Effector memory CD4-positive, alpha-beta T cell (primary cell): ENCODE results near the gene PDE1A.
"Not testable (repeated sequence)": the region's sequence is repeated elsewhere in the genome, so short reads cannot be mapped to it uniquely, and the experiment has no call there.

Experiments
- DNase-seq, 3 donors: peaks; one replicate each; pipeline ENCODE4 v3.0.0-alpha.2; 2020
- H3K27ac ChIP-seq: 2 replicates; pipeline ENCODE4 v1.7.0; 2013; ENCODE audit warnings: mild to moderate bottlenecking, low read length, moderate library complexity; ENCODE audit not compliant: insufficient read depth, poor library complexity, severe bottlenecking
- H3K27me3 ChIP-seq: replicated peaks from 2 replicates; pipeline ENCODE4 v1.7.0; 2013; ENCODE audit warnings: mild to moderate bottlenecking, low read length; ENCODE audit not compliant: insufficient read depth, control insufficient read depth, poor library complexity, severe bottlenecking
- H3K36me3 ChIP-seq: 2 replicates; pipeline ENCODE4 v1.7.0; 2013; ENCODE audit warnings: mild to moderate bottlenecking, low read length, moderate library complexity; ENCODE audit not compliant: control insufficient read depth, insufficient read depth
- H3K4me1 ChIP-seq: 2 replicates; pipeline ENCODE4 v1.7.0; 2013; ENCODE audit warnings: low read length, mild to moderate bottlenecking; ENCODE audit not compliant: control insufficient read depth, insufficient read depth, poor library complexity, severe bottlenecking
- H3K4me3 ChIP-seq: 2 replicates; pipeline ENCODE4 v1.7.0; 2013; ENCODE audit warnings: low read length, low read depth, mild to moderate bottlenecking; ENCODE audit not compliant: insufficient read depth, poor library complexity, severe bottlenecking
- H3K9me3 ChIP-seq: 2 replicates; pipeline ENCODE4 v1.7.0; 2013; ENCODE audit warnings: mild to moderate bottlenecking, low read length, moderate library complexity; ENCODE audit not compliant: control insufficient read depth

Gene PDE1A

DNA sequence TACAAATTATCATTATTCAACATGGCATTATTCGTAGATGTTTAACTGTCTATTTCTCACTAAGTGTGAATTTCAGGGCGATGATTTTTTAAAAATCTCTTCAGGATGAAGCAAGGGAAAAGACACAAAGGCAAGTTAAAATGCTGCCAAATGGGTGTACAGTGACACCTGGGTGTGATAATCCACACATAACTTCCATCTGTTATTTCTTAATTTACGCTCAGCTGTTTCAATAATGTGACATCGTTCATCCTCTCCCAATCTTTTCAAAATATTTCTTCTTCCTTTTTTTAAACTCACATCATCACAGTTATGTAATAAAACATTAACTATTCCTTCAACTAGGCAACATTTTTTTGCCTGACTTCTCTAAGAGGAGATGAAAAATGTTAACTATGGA is 10.6 kb downstream of the PDE1A start:
- Histone ChIP-seq H3K27me3 (no peaks in the 10 kb centered on the region), H3K4me3 (no peak overlapping the region), H3K4me1 (no peaks in the 10 kb centered on the region), H3K27ac (no peak overlapping the region), H3K9me3 (no peaks in the 10 kb centered on the region), H3K36me3 (no peaks in the 10 kb centered on the region)
- no peak for DNase-seq

DNA sequence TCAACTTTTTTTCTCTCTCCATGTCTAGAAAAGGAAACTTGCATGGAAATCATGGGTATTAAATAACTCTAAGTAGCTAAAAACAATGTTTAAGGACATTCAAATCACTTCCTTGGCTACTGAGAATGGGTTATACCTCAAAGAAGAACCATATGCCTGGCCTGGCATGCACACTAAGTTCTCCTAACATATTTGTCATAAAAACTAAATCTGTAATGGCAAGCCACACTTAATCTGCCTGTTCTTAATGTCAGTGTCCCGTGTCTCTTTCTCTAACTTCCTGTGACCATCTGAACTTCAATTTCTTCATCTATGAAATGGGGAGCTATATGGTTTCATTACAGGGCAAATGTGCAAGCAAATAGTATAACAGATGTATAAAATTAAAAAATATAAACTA is 11.1 kb downstream of the PDE1A start:
- no peaks in the 10 kb centered on the region for H3K4me1 ChIP-seq
- no peak overlapping the region for H3K27ac ChIP-seq
- H3K9me3 ChIP-seq = no peaks in the 10 kb centered on the region
- no peak overlapping the region for H3K4me3 ChIP-seq
- H3K27me3 ChIP-seq = no peaks in the 10 kb centered on the region
- no peaks in the 10 kb centered on the region for H3K36me3 ChIP-seq
- no peak for DNase-seq

DNA sequence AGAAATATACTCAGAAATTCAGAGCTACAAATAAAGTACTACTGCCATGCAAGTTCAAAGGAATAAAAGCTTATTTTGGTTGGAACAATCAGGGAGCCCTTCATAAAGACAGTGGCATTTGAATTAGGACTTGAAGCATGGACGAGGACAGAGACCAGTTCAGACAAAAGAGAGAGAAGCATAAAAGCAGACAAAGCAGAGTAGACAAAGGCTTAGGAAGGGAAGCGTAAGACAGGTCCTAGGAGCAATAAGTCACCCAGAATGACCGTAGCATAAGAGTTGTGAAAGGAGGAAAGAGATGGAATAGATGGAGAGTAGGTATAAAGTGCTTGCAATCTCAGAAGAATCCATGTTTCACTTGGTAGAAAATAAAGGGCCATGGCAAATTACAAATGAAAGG is 14.0 kb downstream of the PDE1A start:
- Histone ChIP-seq H3K27me3 (no peaks in the 10 kb centered on the region), H3K27ac (no peak overlapping the region), H3K4me1 (no peaks in the 10 kb centered on the region), H3K36me3 (no peaks in the 10 kb centered on the region), H3K4me3 (no peak overlapping the region), H3K9me3 (no peaks in the 10 kb centered on the region)
- no peak for DNase-seq

DNA sequence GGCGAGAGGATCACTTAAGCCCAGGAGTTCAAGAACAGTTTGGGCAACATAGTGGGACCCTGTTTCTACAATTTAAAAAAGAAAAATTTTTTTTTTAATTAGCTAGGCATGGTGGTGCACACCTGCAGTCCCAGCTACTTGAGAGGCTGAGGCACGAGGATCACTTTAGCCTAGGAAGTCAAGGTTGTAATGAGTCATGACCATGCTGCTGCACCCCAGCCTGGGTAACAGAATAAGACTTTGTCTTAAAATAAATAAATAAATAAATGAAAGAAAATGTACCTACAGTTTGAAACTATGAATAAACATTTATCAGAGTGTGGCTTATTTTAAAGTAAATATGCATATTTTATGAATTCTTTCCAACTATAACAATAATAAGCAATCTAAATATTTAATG is 16.7 kb downstream of the PDE1A start:
- no peaks in the 10 kb centered on the region for H3K36me3 ChIP-seq
- H3K4me3 ChIP-seq = no peak overlapping the region
- no peaks in the 10 kb centered on the region for H3K4me1 ChIP-seq
- H3K9me3 ChIP-seq = no peaks in the 10 kb centered on the region
- DNase-seq = no peak
- no peak overlapping the region for H3K27ac ChIP-seq
- no peaks in the 10 kb centered on the region for H3K27me3 ChIP-seq

DNA sequence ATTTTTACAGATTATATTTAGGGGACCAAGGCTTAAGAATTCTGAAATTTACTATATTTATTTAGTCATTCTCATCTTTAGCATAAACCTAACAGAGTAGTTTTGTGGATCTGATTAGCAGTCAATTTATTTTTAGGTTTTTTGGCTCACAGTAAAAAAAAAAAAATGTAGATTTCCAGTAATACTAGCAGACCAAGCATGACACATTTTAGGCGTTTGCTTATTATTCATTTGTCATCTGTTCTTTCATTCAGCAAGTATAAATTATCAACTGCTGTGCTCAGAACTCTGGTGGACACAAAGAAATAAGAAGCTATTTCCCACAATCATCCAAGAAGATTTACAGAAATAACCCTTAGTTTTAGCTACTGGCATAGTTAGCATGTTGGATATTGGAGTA is 20.6 kb downstream of the PDE1A start:
- no peak for DNase-seq
- Histone ChIP-seq H3K4me1 (no peaks in the 10 kb centered on the region), H3K4me3 (no peak overlapping the region), H3K9me3 (no peaks in the 10 kb centered on the region), H3K36me3 (no peaks in the 10 kb centered on the region), H3K27ac (no peak overlapping the region), H3K27me3 (no peaks in the 10 kb centered on the region)

DNA sequence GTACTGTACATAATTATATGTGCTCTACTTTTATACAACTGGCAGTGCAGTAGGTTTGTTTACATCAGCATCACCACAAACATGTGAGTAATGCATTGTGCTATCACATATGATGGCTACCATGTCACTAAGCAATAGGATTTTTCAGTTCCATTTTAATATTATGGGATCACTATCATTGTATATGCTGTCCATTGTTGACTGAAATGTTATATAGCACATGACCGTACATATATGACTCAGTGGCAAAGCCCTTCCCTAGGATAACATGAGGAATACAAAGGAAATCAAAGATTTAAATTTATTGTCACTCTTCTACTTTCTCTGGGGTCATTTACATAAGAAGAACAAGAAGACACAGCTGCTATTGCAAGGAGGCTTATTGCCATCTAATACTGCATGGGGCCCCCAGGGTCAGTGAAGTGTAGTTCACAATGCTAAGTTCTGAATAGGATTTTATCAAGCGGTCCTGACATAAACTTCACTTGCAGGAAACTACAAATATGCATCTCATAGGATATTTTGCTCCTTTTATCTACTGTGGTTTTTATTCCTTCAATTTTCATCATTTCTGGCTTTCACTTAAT is 21.8 kb downstream of the PDE1A start:
- no peak overlapping the region for H3K4me3 ChIP-seq
- H3K27ac ChIP-seq = no peak overlapping the region
- no peak for DNase-seq
- no peaks in the 10 kb centered on the region for H3K4me1 ChIP-seq
- no peaks in the 10 kb centered on the region for H3K27me3 ChIP-seq
- H3K36me3 ChIP-seq = no peaks in the 10 kb centered on the region
- no peaks in the 10 kb centered on the region for H3K9me3 ChIP-seq

DNA sequence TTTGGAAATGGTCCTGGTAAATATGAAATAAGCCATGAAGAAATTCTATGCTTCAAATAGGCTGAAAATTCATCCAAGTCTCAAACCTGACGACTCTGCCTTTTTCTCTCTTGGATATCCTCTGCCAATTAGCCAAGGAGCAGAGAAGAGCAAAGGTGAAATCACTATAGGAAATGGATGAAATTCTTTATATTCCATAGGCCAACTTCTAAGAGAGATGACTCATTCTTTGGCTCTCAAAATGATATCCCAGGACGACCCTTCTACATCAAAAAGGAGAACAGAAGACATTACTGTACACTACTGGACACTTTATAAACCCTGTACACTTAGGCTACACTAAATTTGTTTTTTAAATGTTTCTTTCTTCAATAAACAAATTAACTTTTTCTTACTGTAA is 22.7 kb downstream of the PDE1A start:
- Histone ChIP-seq H3K9me3 (no peaks in the 10 kb centered on the region), H3K4me3 (no peak overlapping the region), H3K27ac (no peak overlapping the region), H3K27me3 (no peaks in the 10 kb centered on the region), H3K36me3 (no peaks in the 10 kb centered on the region), H3K4me1 (no peaks in the 10 kb centered on the region)
- no peak for DNase-seq

DNA sequence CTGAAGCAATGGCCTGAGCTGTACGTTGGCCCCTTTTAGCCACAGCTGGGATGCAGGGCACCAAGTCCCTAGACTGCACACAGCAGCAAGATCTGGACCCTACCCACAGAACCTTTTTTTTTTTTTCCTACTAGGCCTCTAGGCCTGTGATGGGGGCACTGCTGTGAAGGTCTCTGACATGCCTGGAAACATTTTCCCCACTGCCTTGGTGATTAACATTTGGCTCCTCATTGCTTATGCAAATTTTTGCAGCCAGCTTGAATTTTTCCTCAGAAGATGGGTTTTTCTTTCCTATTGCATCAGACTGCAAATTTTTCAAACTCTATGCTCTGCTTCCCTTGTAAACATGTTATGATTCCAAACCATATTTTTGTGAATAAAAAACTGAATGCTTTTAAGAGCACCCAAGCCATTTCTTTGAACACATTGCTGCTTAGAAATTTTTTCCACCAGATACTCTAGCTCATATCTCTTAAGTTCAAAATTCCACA is 33.5 kb downstream of the PDE1A start:
- H3K27ac ChIP-seq = no peak overlapping the region
- DNase-seq = no peak
- no peaks in the 10 kb centered on the region for H3K27me3 ChIP-seq
- no peaks in the 10 kb centered on the region for H3K36me3 ChIP-seq
- H3K4me3 ChIP-seq = no peak overlapping the region
- H3K9me3 ChIP-seq = no peaks in the 10 kb centered on the region
- H3K4me1 ChIP-seq = no peaks in the 10 kb centered on the region

DNA sequence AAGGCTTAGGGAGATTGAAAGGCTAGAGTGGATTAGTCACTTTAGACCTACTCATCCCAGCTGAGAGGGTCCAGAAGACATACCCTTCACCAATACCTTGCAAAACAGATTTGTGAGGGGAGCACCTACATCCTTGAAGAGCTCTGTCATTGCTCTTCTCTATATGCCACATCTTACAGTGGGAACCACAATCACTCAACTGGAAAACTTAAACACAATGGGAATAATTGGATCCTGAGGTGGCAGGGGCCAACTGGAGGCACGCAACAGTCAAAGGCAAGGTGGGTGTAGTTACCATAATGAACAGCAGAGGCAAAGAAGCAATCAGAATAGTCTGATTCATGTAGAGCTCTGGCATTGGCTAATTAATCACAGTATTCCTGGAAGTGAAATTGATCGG is 35.4 kb downstream of the PDE1A start:
- Histone ChIP-seq H3K36me3 (no peaks in the 10 kb centered on the region), H3K4me3 (no peak overlapping the region), H3K9me3 (no peaks in the 10 kb centered on the region), H3K27me3 (no peaks in the 10 kb centered on the region), H3K4me1 (no peaks in the 10 kb centered on the region), H3K27ac (no peak overlapping the region)
- DNase-seq = no peak

DNA sequence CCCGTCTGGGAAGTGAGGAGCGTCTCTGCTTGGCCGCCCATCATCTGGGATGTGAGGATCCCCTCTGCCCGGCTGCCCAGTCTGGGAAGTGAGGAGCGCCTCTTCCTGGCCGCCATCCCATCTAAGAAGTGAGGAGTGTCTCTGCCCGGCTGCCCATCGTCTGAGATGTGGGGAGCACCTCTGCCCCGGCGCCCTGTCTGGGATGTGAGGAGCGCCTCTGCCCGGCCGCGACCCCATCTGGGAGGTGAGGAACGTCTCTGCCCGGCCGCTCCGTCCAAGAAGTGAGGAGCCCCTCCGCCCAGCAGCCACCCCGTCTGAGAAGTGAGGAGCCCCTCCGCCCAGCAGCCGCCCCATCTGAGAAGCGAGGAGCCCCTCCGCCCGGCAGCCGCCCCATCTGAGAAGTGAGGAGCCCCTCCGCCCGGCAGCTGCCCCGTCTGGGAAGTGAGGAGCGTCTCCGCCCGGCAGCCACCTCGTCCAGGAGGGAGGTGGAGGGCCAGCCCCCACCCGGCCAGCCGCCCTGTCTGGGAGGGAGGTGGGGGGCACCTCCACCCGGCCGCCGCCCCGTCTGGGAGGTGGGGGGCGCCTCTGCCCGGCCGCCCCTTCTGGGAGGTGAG is 40.5 kb downstream of the PDE1A start:
- DNase-seq, H3K36me3 ChIP-seq, H3K27ac ChIP-seq, H3K27me3 ChIP-seq, H3K4me1 ChIP-seq, H3K9me3 ChIP-seq, H3K4me3 ChIP-seq: not testable (repeated sequence)
